ENCODE data around the gene AXIN1.
"Not testable (repeated sequence)": the region's sequence is repeated elsewhere in the genome, so short reads cannot be mapped to it uniquely, and the experiment has no call there.

AXIN1 gene

DNA sequence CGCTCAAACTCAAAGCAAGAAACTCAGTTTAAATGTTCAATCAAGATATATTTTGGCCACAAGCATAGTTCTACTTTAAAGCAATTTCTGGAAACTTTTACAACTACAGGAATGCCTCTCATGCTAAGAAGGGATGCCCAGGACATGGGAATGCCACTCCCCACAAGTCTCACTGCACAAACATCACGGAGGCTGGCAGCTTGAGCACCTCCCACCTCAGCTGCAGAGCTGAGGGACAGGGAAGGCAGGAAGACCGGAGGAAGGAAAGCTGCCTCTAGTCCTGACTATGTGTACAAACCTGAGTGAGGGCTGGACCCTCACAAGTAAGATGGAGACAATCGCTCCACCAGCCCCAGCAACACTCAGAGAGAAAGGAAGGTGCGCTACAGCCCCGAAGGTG, 5.3 kb downstream of the AXIN1 start:
- no peak overlapping the region for H3K4me3 ChIP-seq (ENCODE audit: low read length)
- TF ChIP-seq, protein P1, sequence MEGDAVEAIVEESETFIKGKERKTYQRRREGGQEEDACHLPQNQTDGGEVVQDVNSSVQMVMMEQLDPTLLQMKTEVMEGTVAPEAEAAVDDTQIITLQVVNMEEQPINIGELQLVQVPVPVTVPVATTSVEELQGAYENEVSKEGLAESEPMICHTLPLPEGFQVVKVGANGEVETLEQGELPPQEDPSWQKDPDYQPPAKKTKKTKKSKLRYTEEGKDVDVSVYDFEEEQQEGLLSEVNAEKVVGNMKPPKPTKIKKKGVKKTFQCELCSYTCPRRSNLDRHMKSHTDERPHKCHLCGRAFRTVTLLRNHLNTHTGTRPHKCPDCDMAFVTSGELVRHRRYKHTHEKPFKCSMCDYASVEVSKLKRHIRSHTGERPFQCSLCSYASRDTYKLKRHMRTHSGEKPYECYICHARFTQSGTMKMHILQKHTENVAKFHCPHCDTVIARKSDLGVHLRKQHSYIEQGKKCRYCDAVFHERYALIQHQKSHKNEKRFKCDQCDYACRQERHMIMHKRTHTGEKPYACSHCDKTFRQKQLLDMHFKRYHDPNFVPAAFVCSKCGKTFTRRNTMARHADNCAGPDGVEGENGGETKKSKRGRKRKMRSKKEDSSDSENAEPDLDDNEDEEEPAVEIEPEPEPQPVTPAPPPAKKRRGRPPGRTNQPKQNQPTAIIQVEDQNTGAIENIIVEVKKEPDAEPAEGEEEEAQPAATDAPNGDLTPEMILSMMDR (conservative IDR thresholded peaks at IDR 0.05; ENCODE audit: low read depth, low read length), result no peak
- no peak for DNase-seq (ENCODE audit: low read depth)

DNA sequence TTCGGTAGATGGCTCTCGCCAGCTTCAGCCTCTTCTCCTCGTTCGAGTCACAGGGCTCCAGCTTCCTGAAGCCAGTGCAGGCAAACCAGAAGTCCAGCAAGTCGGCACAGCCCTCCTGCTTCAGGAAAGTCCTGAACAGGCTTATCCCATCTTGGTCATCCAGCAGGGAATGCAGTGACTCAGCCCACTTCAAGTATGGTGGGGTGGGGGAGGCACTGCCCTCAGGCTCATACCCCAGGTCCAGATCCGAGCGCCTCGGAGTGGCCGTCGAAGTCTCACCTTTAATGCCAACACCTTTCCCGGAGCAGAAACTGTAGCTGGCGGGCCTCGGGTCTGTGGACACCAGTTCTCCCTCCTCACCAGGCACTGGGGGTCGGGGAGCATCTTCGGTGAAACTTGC, 5.9 kb downstream of the AXIN1 start:
- TF ChIP-seq, protein P1 (conservative IDR thresholded peaks at IDR 0.05; ENCODE audit: low read depth, low read length), result no peak
- DNase-seq (ENCODE audit: low read depth), result no peak
- H3K4me3 ChIP-seq (ENCODE audit: low read length), result no peak overlapping the region

DNA sequence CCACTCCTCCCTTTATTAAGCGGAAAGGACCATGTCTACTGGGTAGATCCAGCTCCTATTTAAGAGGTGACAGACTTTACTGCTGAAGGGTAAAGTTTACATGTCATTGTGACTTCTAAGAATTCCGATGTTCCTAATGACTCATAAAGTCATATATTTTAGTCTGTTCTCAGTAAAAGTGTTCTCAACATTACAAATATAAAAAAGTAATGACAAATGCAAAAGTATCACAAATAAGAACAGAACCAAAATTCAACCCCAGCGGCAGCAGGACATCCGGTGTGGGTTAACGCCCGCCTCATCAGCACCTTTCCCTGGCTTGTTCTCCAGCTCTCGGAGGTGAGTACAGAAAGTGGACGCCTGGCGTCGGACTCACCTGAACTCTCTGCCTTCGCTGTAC, 6.8 kb downstream of the AXIN1 start:
- DNase-seq (ENCODE audit: low read depth), result no peak
- TF ChIP-seq, protein P1 (conservative IDR thresholded peaks at IDR 0.05; ENCODE audit: low read depth, low read length), result no peak
- H3K4me3 ChIP-seq (ENCODE audit: low read length), result no peak overlapping the region

DNA sequence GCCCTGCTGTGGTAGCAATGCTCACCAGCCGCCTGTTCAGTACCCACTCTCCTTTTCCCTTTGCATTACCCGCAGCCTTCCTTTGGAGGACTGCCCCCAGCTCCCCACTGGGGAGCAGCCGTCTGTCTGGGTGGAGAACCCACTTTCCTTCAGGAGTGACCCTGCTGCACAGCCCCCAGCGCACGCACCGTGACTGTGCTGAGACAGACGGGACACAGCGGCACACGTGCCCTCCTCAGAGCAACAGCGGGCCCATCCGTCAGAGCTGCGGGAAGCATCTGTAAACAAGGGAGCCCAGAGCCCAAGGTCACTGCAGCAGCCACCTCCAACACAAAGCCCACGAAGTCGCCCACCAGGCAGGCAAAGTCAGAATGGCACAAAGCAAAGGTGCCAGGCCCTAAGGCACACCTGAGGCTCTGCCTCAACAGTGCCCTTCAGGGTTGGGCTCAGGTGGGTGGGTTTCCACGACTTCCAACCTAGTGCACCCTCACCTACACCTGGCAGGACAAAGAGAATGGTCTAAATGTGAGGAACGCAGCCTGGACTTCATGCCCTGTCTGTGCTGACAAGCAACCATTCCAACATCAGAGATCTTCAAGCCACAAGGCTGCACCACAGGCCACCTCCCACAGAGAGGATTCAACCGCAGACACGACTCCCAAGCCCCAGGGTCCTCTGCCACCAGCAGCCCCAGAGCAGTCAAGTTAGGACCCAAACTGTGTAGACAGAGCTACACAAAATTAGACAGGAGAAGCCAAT, 9.9 kb downstream of the AXIN1 start:
- H3K4me3 ChIP-seq (ENCODE audit: low read length), result no peak overlapping the region
- TF ChIP-seq, protein P1 (conservative IDR thresholded peaks at IDR 0.05; ENCODE audit: low read depth, low read length), result no peak
- no peak for DNase-seq (ENCODE audit: low read depth)

GRCh38 chr16:341974-342336, 10.6 kb downstream of the AXIN1 start:
- DNase-seq (ENCODE audit: low read depth); H3K4me3 ChIP-seq (ENCODE audit: low read length): not testable (repeated sequence)

DNA sequence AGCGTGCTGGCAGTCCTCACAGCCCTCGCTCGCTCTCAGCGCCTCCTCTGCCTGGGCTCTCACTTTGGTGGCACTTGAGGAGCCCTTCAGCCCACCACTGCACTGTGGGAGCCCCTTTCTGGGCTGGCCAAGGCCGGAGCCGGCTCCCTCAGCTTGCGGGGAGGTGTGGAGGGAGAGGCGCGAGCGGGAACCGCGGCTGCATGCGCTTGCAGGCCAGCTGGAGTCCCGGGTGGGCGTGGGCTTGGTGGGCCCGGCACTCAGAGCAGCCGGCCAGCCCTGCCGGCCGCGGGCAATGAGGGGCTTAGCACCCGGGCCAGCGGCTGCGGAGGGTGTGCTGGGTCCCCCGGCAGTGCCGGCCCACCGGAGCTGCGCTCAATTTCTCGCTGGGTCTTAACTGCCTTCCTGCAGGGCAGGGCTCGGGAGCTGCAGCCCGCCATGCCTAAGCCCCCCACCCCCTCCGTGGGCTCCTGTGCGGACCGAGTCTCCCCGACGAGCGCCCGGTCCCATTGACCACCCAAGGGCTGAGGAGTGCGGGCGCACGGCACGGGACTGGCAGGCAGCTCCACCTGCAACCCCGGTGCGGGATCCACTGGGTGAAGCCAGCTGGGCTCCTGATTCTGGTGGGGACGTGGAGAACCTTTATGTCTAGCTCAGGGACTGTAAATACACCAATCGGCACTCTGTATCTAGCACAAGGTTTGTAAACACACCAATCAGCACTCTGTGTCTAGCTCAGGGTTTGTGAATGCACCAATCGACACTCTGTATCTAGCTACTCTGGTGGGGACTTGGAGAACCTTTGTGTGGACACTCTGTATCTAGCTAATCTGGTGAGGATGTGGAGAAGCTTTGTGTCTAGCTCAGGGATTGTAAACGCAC, 11.2 kb downstream of the AXIN1 start:
- not testable (repeated sequence) for DNase-seq (ENCODE audit: low read depth)

GRCh38 chr16:340370-341091, 12.0 kb downstream of the AXIN1 start:
- DNase-seq (ENCODE audit: low read depth), result no peak
- TF ChIP-seq, protein P1 (conservative IDR thresholded peaks at IDR 0.05; ENCODE audit: low read depth, low read length), result no peak
- no peak overlapping the region for H3K4me3 ChIP-seq (ENCODE audit: low read length)

More for the DNA sequence above, 11.2 kb downstream of the AXIN1 start:
- H3K4me3 ChIP-seq (ENCODE audit: low read length), result not testable (repeated sequence)

Data from retinal pigment epithelial cell (primary cell).